Posterior cingulate gyrus (tissue), 11 donors: ENCODE results near the gene WDFY4.

ENCODE experiments used
- DNase-seq, 10 donors: peaks; one replicate each; pipeline versions ENCODE4 v3.0.0 to v3.0.0-alpha.2; 2020 to 2021; ENCODE audit warnings: mixed read lengths in 3 of 10
- intact Hi-C: fragments of 100-400 bp; cut with DNase I; formaldehyde crosslinking; loops from one replicate; pipeline ENCODE4 v1.15.1; 2023

The WDFY4 gene

GRCh38 chr10:48653347-48653746, 31.3 kb upstream of the WDFY4 start:
- no peak for DNase-seq
- intact Hi-C loops = loop anchor here (10.0 kb wide), 1 partner anchor 751 kb away; no protein-coding TSS in a partner anchor

DNA sequence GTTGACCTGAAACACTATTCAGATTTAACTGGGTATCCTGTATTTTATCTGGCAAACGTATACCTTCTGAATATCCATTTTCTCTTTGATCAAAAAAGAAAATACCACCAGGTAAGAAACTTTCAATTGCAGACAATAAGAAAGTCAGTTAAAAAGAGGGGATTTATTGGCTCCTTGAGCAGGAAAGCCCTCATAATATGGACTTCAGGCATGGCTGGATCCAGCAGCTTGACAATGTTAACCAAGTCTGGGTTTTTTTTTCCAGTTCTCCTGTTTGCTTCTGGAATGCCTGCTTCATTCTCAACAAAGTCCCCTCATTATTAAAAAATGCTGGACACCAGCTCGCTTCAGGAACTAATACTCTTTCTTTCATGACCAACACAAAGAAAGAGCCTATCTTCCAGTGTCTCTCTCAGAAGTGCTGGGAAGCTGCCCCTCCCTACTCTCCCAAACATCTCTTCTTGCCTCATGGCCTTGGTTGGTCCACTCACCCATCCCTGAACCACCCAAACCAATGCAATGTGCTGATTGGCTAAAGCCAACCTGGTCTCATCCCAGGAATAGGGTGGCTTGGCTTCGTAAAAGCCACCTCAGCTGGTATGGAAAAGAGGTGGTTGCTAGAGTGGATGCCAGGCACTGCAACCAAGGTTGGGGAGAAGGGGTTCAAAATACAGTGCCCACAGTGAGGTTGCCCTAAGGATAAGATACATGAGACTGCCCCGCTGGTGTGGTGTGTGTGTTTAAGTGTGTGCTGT, 30.6 kb upstream of the WDFY4 start:
- DNase-seq = no peak
- intact Hi-C loops = loop anchor here (10.0 kb wide), 1 partner anchor 751 kb away; no protein-coding TSS in a partner anchor

GRCh38 chr10:48655411-48656240, 29.0 kb upstream of the WDFY4 start:
- DNase-seq = peak in 9 of 10 donors; percentile 42 to 95 (median 72)
- intact Hi-C loops = loop anchor here (1.0 to 10.0 kb wide), 4 partner anchors 103 to 749 kb away; no protein-coding TSS in a partner anchor

GRCh38 chr10:48656241-48656913, 28.3 kb upstream of the WDFY4 start:
- peak; percentile 80 to 99 (median 90) for DNase-seq
- intact Hi-C loops = loop anchor here (1.0 to 10.0 kb wide), 4 partner anchors 104 to 748 kb away; no protein-coding TSS in a partner anchor

DNA sequence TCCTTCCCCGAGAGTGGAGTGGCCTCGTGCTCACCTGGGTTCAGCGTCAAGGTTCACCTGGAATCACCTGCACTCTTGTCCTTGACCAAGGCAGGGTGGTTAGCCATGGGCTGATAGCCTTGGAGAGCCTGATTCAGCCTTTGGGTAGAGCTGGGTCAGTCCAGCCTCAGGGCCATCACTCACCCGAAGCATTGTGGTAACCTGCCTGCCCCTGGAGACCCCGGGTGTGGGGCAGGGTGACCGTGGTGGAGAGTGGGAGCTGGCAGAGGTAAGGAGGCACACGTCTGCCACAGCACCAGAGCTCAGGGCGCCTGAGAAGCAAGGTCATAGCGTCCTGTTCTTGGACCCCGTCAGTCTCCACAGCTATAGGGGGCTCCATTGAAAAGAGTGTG, 27.8 kb upstream of the WDFY4 start:
- intact Hi-C loops = loop anchor here (1.0 to 10.0 kb wide), 4 partner anchors 105 to 748 kb away; no protein-coding TSS in a partner anchor
- DNase-seq = peak in 1 of 10 donors; percentile 71

GRCh38 chr10:48657416-48657815, 27.3 kb upstream of the WDFY4 start:
- intact Hi-C loops = loop anchor here (5.0 to 10.0 kb wide), 2 partner anchors 505 to 747 kb away; no protein-coding TSS in a partner anchor

DNA sequence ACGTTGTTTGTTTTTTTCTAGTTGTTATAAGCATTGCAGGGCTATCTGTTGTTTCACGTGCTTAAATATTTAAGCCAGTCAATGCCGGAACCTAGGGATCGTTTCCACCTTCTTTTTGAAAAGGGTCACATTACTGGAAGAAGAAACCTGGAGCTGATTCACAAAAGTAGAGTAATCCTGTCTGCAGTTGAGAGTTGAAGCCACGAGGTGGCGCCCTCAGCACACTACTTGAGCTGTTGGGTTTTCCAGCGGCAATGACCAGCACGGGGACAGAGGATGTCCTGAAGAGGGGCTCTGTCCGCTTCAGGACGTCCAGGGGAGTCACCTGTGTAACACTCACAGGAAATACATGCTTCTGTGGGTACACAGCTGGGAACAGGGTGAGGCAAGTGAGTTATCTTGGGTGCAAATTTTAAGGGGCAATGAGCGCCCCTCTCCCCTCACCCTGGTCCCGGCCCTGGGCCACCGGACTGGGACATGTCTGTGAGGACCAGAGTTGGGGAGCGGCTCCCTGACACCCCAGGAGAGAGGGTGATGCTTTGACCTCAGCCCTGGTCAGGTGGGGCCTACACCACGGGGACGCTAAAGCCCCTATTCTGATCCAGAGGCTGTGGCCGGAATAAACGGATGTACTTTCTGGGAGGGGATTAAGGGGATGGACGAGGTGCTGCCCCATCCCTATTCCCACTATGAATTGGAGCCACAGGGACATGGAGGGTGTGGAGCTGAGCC, 26.3 kb upstream of the WDFY4 start:
- intact Hi-C loops = loop anchor here (2.0 to 10.0 kb wide), 3 partner anchors 504 to 854 kb away; no protein-coding TSS in a partner anchor
- peak; percentile 62 to 95 (median 81) for DNase-seq

More at GRCh38 chr10:48657416-48657815, 27.3 kb upstream of the WDFY4 start:
- DNase-seq = no peak

- DNase-seq = peak in 2 of 10 donors; percentile 79 to 80
- intact Hi-C loops = loop anchor here (2.0 to 10.0 kb wide), 3 partner anchors 503 to 854 kb away; no protein-coding TSS in a partner anchor
Measured at GRCh38 chr10:48658975-48659269, 25.8 kb upstream of the WDFY4 start.

- no peak for DNase-seq
- intact Hi-C loops = loop anchor here (2.0 to 10.0 kb wide), 3 partner anchors 503 to 853 kb away; no protein-coding TSS in a partner anchor
Measured at GRCh38 chr10:48659790-48660189, 24.9 kb upstream of the WDFY4 start.

DNA sequence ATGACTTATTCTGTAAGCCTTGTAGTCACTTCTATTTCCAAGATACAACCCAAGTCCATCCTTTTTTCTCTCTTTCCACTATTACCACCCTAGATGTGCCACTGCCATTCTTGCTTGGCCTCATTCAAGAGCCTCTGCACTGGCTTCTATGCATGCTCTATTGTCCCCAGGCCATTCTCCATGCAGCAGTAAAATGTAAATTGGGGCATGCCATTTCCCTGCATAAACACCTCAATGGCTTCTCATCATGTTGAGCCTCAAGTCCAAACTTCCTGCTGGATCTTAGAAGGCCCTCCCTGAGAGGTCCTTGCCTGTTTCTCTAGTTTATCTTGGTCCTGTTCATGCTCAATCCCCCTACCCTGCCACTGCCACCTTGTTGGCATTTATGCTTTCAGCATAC, 23.2 kb upstream of the WDFY4 start:
- intact Hi-C loops = no loop called here
- DNase-seq = no peak

DNA sequence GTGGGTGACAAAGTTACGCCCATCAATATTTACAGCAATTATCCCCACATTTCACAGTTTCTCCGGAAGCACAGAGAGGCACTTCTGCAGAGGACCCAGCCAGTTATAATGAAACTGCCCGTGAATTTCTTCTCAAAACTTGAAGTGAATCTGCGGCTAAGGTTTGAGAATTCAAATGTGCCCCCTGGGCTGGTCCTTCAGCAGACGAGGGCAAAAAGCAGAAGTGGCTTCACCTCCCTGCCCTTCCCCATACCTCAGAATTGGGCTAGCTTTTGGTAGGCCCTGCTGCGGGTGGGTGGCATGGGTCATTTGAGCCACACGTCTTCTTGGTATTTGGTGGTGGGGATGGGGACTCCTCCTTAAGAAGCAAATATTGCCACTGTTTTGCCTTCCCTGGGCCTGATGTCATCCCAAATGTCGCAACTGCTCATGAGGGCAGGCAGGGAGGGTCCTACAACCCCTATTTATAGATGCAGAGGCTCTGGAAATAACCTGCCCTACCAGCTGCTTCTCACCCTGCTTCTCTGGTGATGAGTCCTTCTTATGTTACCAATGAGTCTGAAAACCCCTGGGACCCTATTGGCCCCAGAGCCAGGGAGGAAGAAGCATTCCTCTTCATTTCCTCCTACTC, 16.6 kb upstream of the WDFY4 start:
- intact Hi-C loops = no loop called here
- DNase-seq = no peak

DNA sequence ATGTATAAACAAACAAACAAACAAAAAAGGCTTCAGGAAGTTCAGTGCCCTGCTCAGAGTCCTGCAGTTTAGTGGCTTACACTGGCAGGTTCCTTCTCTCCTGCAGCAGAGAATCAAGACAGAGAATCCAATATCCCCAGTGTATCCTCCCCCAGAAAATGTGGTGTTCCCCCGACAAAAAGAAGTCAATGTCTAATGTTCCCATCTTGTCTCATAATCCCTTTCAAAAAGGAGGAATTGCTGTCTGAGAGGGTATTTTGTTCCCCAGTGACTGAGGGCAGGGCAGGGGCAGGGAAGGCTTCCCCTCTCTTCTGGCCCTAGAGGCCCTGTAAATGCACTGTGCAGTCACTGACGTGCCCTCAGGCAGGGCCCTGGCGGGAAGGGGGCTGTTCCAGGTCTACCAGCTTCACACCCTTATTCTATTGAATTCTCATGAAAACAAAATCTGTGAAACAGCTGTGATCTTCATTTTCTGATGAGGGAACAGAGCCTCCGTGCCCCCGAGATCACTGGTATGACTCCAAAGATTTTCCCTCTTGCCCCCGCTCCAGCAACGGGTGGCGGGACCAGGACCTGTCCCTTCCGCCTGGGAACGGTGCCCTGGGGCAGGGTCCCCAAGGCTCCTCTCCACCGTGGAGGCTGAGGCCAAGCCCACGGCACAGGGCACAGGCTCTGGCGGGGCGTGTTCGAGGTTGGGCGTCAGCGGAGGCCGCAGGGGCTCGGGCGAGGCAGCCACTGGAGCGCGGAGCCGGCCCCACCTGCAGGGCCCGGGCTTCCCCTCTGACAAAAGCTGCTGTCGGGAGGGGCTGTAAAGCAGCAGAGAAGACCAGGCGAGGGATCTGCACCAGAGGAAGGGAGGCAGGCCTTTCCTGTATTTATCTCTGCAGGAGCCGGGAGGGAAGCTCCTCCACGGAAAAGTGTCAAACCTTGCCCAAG, 13.4 kb upstream of the WDFY4 start:
- intact Hi-C loops = no loop called here
- DNase-seq = peak in 1 of 10 donors; percentile 78

GRCh38 chr10:48671914-48672595, 12.6 kb upstream of the WDFY4 start:
- peak in 1 of 10 donors; percentile 75 for DNase-seq
- intact Hi-C loops = no loop called here

- intact Hi-C loops = no loop called here
- no peak for DNase-seq
Measured at GRCh38 chr10:48672596-48673265, 11.9 kb upstream of the WDFY4 start.

DNA sequence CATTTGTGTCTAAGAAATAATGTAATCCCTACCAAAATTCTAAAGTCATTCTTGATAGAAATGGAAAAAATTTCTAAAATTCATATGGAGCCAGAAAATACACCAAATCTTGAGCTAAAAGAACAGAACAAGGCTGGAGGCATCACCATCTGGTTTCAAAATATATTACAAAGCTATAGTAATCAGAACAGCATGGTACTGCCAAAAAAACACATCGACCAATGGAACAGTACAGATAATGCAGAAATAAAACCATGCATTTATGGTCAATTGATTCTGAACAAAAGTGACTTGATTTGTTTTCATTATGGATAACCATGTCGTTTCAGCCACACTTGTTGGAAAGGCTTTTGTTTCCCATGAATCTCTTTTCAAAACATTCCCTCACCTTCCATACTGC, 7.0 kb upstream of the WDFY4 start:
- DNase-seq = no peak
- intact Hi-C loops = no loop called here

DNA sequence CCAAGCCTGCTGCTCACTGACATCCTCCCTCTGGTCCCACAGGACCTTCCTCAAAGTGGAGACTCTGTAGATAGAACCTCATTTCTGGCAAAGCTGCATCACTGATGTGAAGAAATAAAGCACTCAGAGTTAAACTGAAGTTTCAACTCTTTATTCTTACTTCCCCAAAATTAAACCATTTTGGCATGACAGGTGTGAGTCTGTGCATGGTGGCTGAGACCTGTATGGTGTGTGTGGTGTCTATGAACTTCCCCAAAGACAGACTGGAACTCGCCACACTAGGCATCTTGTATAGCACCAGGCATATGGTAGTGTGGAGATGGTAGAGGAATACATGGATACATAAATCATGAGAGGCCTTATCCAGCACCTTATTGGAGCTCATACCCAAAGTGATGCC, 6.6 kb upstream of the WDFY4 start:
- intact Hi-C loops = no loop called here
- no peak for DNase-seq

GRCh38 chr10:48681740-48682139, 2.9 kb upstream of the WDFY4 start:
- intact Hi-C loops = no loop called here
- DNase-seq = no peak
